Measurements from ENCODE around the gene DNAJC11. TPM values are rescaled to one million over a fixed set of nuclear protein-coding genes. Genes with fewer than 3 reads are reported as not detected.

The DNAJC11 gene
- total RNA-seq, 1 experiment from 2014 or later = 106 TPM

- ChIA-PET POLR2A (ENCODE audit: low non-redundant PET) (interaction anchor here (0.7 kb wide), 1 partner anchor 21 kb away, joined by 3 read pairs; no protein-coding TSS in a partner anchor), CTCF (interaction anchor here (0.6 kb wide), 1 partner anchor 35 kb away, joined by 3 read pairs; no protein-coding TSS in a partner anchor)
- Histone ChIP-seq H3K9me3 (ENCODE audit: low read depth, low read length, poor library complexity, severe bottlenecking) (no peaks in the 10 kb centered on the region), H3K27ac (ENCODE audit: low read depth, low read length, poor library complexity, severe bottlenecking) (peak overlapping the region; percentile 37), H3K4me1 (ENCODE audit: insufficient read depth, low read length, poor library complexity, severe bottlenecking) (peaks cover 4% of the 10 kb centered on the region), H3K4me3 (ENCODE audit: low read depth, low read length, poor library complexity, severe bottlenecking) (no peak overlapping the region), H3K36me3 (ENCODE audit: insufficient read depth, low read length, poor library complexity, severe bottlenecking) (peaks cover 63% of the 10 kb centered on the region), H3K27me3 (replicated peaks; ENCODE audit: insufficient read depth, low read depth, low read length, poor library complexity) (no peaks in the 10 kb centered on the region)
- DNase-seq (ENCODE audit: low spot score) = no peak
- intact Hi-C loops (cut with micrococcal nuclease; ENCODE audit: unreplicated experiment) = no loop called here
- TSS peak; percentile 10 for BruUV-seq (replicated peaks)
- TF ChIP-seq EZH2 (IDR thresholded peaks at IDR 0.05; ENCODE audit: borderline replicate concordance, low read depth, low read length, poor library complexity, severe bottlenecking) (no peak), CTCF (conservative IDR thresholded peaks at IDR 0.05; ENCODE audit: low read depth, low read length) (no peak)
These were observed 79.9 kb downstream of the DNAJC11 start for GRCh38 chr1:6621429-6622391.

GRCh38 chr1:6619045-6619444 lies 82.6 kb downstream of the DNAJC11 start:
- no TSS peak for BruUV-seq (replicated peaks)
- intact Hi-C loops (cut with micrococcal nuclease; ENCODE audit: unreplicated experiment) = no loop called here
- ChIA-PET CTCF (no interaction called here), POLR2A (ENCODE audit: low non-redundant PET) (interaction anchor here (0.7 kb wide), 1 partner anchor 1893 kb away, joined by 6 read pairs; no protein-coding TSS in a partner anchor)
- no peaks in the 10 kb centered on the region for H3K9me3 ChIP-seq (ENCODE audit: low read depth, low read length, poor library complexity, severe bottlenecking)
- H3K27ac ChIP-seq (ENCODE audit: low read depth, low read length, poor library complexity, severe bottlenecking) = no peak overlapping the region
- H3K4me1 ChIP-seq (ENCODE audit: insufficient read depth, low read length, poor library complexity, severe bottlenecking) = peaks cover 5% of the 10 kb centered on the region
- H3K36me3 ChIP-seq (ENCODE audit: insufficient read depth, low read length, poor library complexity, severe bottlenecking) = peaks cover 67% of the 10 kb centered on the region
- no peaks in the 10 kb centered on the region for H3K27me3 ChIP-seq (replicated peaks; ENCODE audit: insufficient read depth, low read depth, low read length, poor library complexity)
- no peak for DNase-seq (ENCODE audit: low spot score)
- H3K4me3 ChIP-seq (ENCODE audit: low read depth, low read length, poor library complexity, severe bottlenecking) = no peak overlapping the region
- TF ChIP-seq EZH2 (IDR thresholded peaks at IDR 0.05; ENCODE audit: borderline replicate concordance, low read depth, low read length, poor library complexity, severe bottlenecking) (no peak), CTCF (conservative IDR thresholded peaks at IDR 0.05; ENCODE audit: low read depth, low read length) (no peak)

- BruUV-seq (replicated peaks) = no TSS peak
- CTCF ChIA-PET = no interaction called here
- Histone ChIP-seq H3K27ac (ENCODE audit: low read depth, low read length, poor library complexity, severe bottlenecking) (peak overlapping the region; percentile 77), H3K4me3 (ENCODE audit: low read depth, low read length, poor library complexity, severe bottlenecking) (peak overlapping the region; percentile 99), H3K4me1 (ENCODE audit: insufficient read depth, low read length, poor library complexity, severe bottlenecking) (peaks cover 5% of the 10 kb centered on the region), H3K9me3 (ENCODE audit: low read depth, low read length, poor library complexity, severe bottlenecking) (no peaks in the 10 kb centered on the region), H3K27me3 (replicated peaks; ENCODE audit: insufficient read depth, low read depth, low read length, poor library complexity) (no peaks in the 10 kb centered on the region), H3K36me3 (ENCODE audit: insufficient read depth, low read length, poor library complexity, severe bottlenecking) (peaks cover 35% of the 10 kb centered on the region)
- intact Hi-C loops (cut with micrococcal nuclease; ENCODE audit: unreplicated experiment) = no loop called here
- TF ChIP-seq EZH2 (IDR thresholded peaks at IDR 0.05; ENCODE audit: borderline replicate concordance, low read depth, low read length, poor library complexity, severe bottlenecking) = no peak
- TF ChIP-seq CTCF (conservative IDR thresholded peaks at IDR 0.05; ENCODE audit: low read depth, low read length) = no peak
- POLR2A ChIA-PET (ENCODE audit: low non-redundant PET) = interaction anchor here (0.6 kb wide), 2 partner anchors 37 to 175 kb away, joined by 4 to 6 read pairs; no protein-coding TSS in a partner anchor
- peak; percentile 27 for DNase-seq (ENCODE audit: low spot score)
These were observed 86.5 kb downstream of the DNAJC11 start for GRCh38 chr1:6614929-6615785.

All from A673 (cell line).